Fibroblast of lung (primary cell): ENCODE measurements around the gene PYGB. TPM values are rescaled to one million over a fixed set of nuclear protein-coding genes. Genes with fewer than 3 reads are reported as not detected.

ENCODE experiments used
- DNase-seq, 2 donors: peaks; one replicate each; pipeline versions ENCODE4 v3.0.0 to v3.0.0-alpha.2; 2010; ENCODE audit warnings: low read depth in 2 of 2
- H2AFZ ChIP-seq: 2 replicates; pipeline ENCODE4 v1.5.1; 2012; ENCODE audit warnings: low read length, control low read depth, inconsistent platforms
- H3K27ac ChIP-seq: 2 replicates; pipeline ENCODE4 v1.5.1; 2011; ENCODE audit warnings: low read length, control low read depth; ENCODE audit not compliant: insufficient read depth
- H3K27me3 ChIP-seq: 2 replicates; pipeline ENCODE4 v1.5.1; 2011; ENCODE audit warnings: mild to moderate bottlenecking, low read length; ENCODE audit not compliant: control insufficient read depth, insufficient read depth
- H3K36me3 ChIP-seq: 2 replicates; pipeline ENCODE4 v1.5.1; 2011; ENCODE audit warnings: low read length; ENCODE audit not compliant: control insufficient read depth, insufficient read depth
- H3K4me1 ChIP-seq: 2 replicates; pipeline ENCODE4 v1.5.1; 2011; ENCODE audit warnings: low read length; ENCODE audit not compliant: control insufficient read depth, insufficient read depth; ENCODE audit errors: extremely low read depth
- H3K4me2 ChIP-seq: 2 replicates; pipeline ENCODE4 v1.5.1; 2011; ENCODE audit warnings: low read length, control low read depth; ENCODE audit not compliant: insufficient read depth; ENCODE audit errors: extremely low read depth
- H3K4me3 ChIP-seq, 4 experiments: fragments of 200-600 bp in 1 of 4; sonication (generic) in 1 of 4; replicated peaks in 1 of 4; 2 replicates each; pipeline ENCODE4 v1.5.1; 2011 to 2016; ENCODE audit warnings: low read length in 4 of 4, low read depth in 3 of 4, mild to moderate bottlenecking in 3 of 4, control low read depth in 2 of 4, inconsistent platforms in 1 of 4, mixed read lengths in 1 of 4; ENCODE audit not compliant: insufficient read depth in 1 of 4; ENCODE audit errors: control extremely low read depth in 1 of 4
- H3K79me2 ChIP-seq: 2 replicates; pipeline ENCODE4 v1.5.1; 2012; ENCODE audit warnings: mild to moderate bottlenecking, low read length, inconsistent platforms; ENCODE audit not compliant: control insufficient read depth, insufficient read depth
- H3K9ac ChIP-seq: 2 replicates; pipeline ENCODE4 v1.5.1; 2011; ENCODE audit warnings: mild to moderate bottlenecking, low read length, control low read depth; ENCODE audit not compliant: insufficient read depth
- H3K9me3 ChIP-seq: 2 replicates; pipeline ENCODE4 v1.5.1; 2012; ENCODE audit warnings: low read depth, low read length; ENCODE audit not compliant: control insufficient read depth, insufficient read depth
- H4K20me1 ChIP-seq: 2 replicates; pipeline ENCODE4 v1.5.1; 2011; ENCODE audit warnings: low read length; ENCODE audit not compliant: control insufficient read depth, insufficient read depth; ENCODE audit errors: extremely low read depth
- EZH2 ChIP-seq: IDR thresholded peaks from 2 replicates; pipeline ENCODE4 v1.5.1; 2012; ENCODE audit warnings: low read length, control low read depth, mild to moderate bottlenecking; ENCODE audit errors: missing control alignments
- polyA plus RNA-seq, 2 donors: library from polyadenylated mRNA; depleted of rRNA in 1 of 2; stranded (reverse) in 1 of 2; unstranded in 1 of 2; fragments of >200 nt; gene quantifications; 2 replicates each; pipeline ENCODE4 v1.2.1, GENCODE V29; 2011 to 2012; ENCODE audit warnings: missing spikeins in 1 of 2
- total RNA-seq: library from RNA; depleted of rRNA; stranded (reverse); fragments of >200 nt; gene quantifications from 2 replicates; pipeline ENCODE4 v1.2.1, GENCODE V29; 2014
- TF ChIP-seq, protein P1 (sequence below), 2 donors: IDR thresholded peaks in 1 of 2; conservative IDR thresholded peaks in 1 of 2; 1 replicate in 1 of 2; 2 replicates in 1 of 2; pipeline ENCODE4 v1.5.1; 2011 to 2012; ENCODE audit warnings: low read length in 2 of 2, control low read depth in 1 of 2, inconsistent platforms in 1 of 2, low read depth in 1 of 2, mild to moderate bottlenecking in 1 of 2

The PYGB gene
- total and polyA plus RNA-seq, 2 donors (not counting 1 experiment from before 2014, with no cell fraction given): 37.0 to 89.5 TPM

DNA sequence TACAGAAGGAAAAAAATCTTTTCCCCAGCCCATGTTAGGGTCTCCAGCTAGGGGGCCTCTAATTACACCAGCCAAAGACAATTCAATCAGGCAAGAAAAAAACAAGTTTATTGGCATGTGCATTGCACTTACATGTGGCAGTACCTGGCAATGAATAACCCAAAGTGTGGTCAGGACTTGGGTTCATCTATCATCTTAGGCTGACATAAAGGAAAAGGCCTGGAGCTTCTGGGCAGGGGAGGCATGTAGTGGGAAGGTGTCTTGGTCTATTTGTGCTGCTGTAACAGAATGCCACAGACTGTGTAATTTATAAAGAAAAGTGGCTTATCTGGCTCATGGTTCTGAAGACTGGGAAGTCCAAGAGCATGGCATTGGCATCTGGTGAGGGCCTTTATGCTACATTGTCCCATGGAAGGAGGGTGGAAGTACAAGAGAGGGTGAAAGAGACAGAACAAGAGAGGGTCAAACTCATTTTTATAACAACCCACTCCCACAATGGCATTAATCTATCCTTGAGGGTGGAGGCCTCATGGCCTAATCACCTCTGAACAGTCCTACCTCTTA, 4.4 kb upstream of the PYGB start:
- no peak for DNase-seq
- Histone ChIP-seq H3K4me3 (no peak overlapping the region), H3K36me3 (no peaks in the 10 kb centered on the region), H4K20me1 (no peaks in the 10 kb centered on the region), H2AFZ (no peak overlapping the region), H3K4me2 (no peak overlapping the region), H3K4me1 (peaks cover 8% of the 10 kb centered on the region), H3K9ac (no peak overlapping the region), H3K79me2 (peaks cover 3% of the 10 kb centered on the region), H3K9me3 (no peaks in the 10 kb centered on the region), H3K27me3 (no peaks in the 10 kb centered on the region), H3K27ac (no peak overlapping the region)
- TF ChIP-seq, protein P1, sequence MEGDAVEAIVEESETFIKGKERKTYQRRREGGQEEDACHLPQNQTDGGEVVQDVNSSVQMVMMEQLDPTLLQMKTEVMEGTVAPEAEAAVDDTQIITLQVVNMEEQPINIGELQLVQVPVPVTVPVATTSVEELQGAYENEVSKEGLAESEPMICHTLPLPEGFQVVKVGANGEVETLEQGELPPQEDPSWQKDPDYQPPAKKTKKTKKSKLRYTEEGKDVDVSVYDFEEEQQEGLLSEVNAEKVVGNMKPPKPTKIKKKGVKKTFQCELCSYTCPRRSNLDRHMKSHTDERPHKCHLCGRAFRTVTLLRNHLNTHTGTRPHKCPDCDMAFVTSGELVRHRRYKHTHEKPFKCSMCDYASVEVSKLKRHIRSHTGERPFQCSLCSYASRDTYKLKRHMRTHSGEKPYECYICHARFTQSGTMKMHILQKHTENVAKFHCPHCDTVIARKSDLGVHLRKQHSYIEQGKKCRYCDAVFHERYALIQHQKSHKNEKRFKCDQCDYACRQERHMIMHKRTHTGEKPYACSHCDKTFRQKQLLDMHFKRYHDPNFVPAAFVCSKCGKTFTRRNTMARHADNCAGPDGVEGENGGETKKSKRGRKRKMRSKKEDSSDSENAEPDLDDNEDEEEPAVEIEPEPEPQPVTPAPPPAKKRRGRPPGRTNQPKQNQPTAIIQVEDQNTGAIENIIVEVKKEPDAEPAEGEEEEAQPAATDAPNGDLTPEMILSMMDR (conservative IDR thresholded peaks at IDR 0.05 in 1 of 2, IDR thresholded peaks at IDR 0.05 in 1 of 2; ENCODE audit: low read depth in 1 of 2, low read length in 2 of 2): no peak
- TF ChIP-seq EZH2: no peak

DNA sequence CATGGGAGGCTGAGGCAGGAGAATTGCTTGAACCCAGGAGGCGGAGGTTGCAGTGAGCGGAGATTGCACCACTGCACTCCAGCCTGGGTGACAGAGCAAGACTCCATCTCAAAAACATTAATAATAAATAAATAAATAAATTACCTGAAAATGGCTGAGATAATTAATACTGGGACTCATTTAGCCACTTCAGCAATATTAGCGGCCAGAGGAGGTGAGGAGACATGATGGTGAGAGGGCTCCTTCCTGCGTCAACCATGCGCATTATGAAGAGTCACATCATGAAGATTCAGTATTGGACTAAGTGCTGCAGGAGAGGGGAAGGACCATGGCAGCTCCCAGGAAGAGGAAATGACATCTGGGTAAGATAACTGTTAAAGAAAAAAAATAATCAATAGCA, 2.9 kb upstream of the PYGB start:
- Histone ChIP-seq H3K79me2 (peaks cover 18% of the 10 kb centered on the region), H2AFZ (no peak overlapping the region), H3K36me3 (no peaks in the 10 kb centered on the region), H3K4me1 (peaks cover 4% of the 10 kb centered on the region), H4K20me1 (no peaks in the 10 kb centered on the region), H3K27ac (no peak overlapping the region), H3K9me3 (no peaks in the 10 kb centered on the region), H3K4me2 (no peak overlapping the region), H3K9ac (no peak overlapping the region), H3K4me3 (no peak overlapping the region), H3K27me3 (no peaks in the 10 kb centered on the region)
- TF ChIP-seq EZH2: no peak
- TF ChIP-seq, protein P1 (conservative IDR thresholded peaks at IDR 0.05 in 1 of 2, IDR thresholded peaks at IDR 0.05 in 1 of 2; ENCODE audit: low read depth in 1 of 2, low read length in 2 of 2): no peak
- DNase-seq: no peak

DNA sequence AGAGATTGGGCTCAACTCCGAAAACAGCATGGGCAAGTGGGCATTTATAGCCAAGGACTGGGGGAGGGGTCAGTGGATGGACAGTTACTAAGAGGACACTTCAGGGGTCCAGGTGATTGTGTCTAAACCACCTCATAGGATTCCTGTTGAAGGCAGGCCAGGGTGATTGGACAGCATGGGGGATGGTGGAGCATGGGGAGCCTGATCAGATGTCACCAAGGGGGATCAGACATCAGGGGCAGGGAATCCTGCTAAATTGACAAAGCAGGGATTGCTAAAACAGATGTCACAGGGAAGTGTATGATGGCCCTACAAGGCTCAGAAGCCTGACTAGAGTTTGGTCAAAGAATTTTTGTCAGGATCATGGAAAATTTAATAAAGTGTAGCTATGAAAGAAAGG, 2.4 kb upstream of the PYGB start:
- no peak overlapping the region for H3K9ac ChIP-seq
- no peaks in the 10 kb centered on the region for H4K20me1 ChIP-seq
- H3K9me3 ChIP-seq: no peaks in the 10 kb centered on the region
- no peaks in the 10 kb centered on the region for H3K27me3 ChIP-seq
- no peak overlapping the region for H3K4me2 ChIP-seq
- H3K36me3 ChIP-seq: no peaks in the 10 kb centered on the region
- peaks cover 4% of the 10 kb centered on the region for H3K4me1 ChIP-seq
- H3K27ac ChIP-seq: no peak overlapping the region
- H2AFZ ChIP-seq: no peak overlapping the region
- no peak overlapping the region for H3K4me3 ChIP-seq
- H3K79me2 ChIP-seq: peaks cover 23% of the 10 kb centered on the region
- TF ChIP-seq, protein P1 (conservative IDR thresholded peaks at IDR 0.05 in 1 of 2, IDR thresholded peaks at IDR 0.05 in 1 of 2; ENCODE audit: low read depth in 1 of 2, low read length in 2 of 2): no peak
- no peak for TF ChIP-seq EZH2
- no peak for DNase-seq
